Left ventricle myocardium inferior (tissue), 1 donor: Measurements from ENCODE around the gene EHBP1. TPM values are rescaled to one million over a fixed set of nuclear protein-coding genes. Genes with fewer than 3 reads are reported as not detected.

Experiments
- DNase-seq: peaks from one replicate; pipeline ENCODE4 v3.0.0-alpha.2; 2020
- H3K27ac ChIP-seq: fragments of 200-600 bp; replicated peaks from 2 replicates; pipeline ENCODE4 v1.8.0; 2021
- H3K27me3 ChIP-seq: fragments of 200-600 bp; 2 replicates; pipeline ENCODE4 v1.8.0; 2021; ENCODE audit warnings: low read depth
- H3K36me3 ChIP-seq: fragments of 200-600 bp; 2 replicates; pipeline ENCODE4 v1.8.0; 2021
- H3K4me1 ChIP-seq: fragments of 200-600 bp; 2 replicates; pipeline ENCODE4 v1.8.0; 2021
- H3K4me3 ChIP-seq: fragments of 200-600 bp; 2 replicates; pipeline ENCODE4 v1.8.0; 2021; ENCODE audit warnings: mild to moderate bottlenecking, moderate library complexity
- H3K9me3 ChIP-seq: fragments of 200-600 bp; replicated peaks from 2 replicates; pipeline ENCODE4 v1.8.0; 2021
- intact Hi-C: fragments of 100-400 bp; cut with micrococcal nuclease; formaldehyde crosslinking; loops from one replicate; pipeline ENCODE4 v1.11.0; 2022
- total RNA-seq: library from RNA; stranded (reverse); fragmentation: NEBNext Ultra II Directional; extraction: Animal tissue kit (Norgen Biotek cat#: 25700); gene quantifications from one replicate; pipeline ENCODE4 v1.2.1, GENCODE V29; 2021
- TF ChIP-seq, protein P1 (sequence below): fragments of 200-600 bp; IDR thresholded peaks from 2 replicates; pipeline ENCODE4 v1.8.0; 2021; ENCODE audit warnings: antibody characterized with exemption, mild to moderate bottlenecking, borderline replicate concordance
- donor health status: DM: no; HTN: yes; CAD: no; lungs with severe emphysema.

The EHBP1 gene
- total RNA-seq, 1 donor from 2014 or later, result 20.4 TPM

DNA sequence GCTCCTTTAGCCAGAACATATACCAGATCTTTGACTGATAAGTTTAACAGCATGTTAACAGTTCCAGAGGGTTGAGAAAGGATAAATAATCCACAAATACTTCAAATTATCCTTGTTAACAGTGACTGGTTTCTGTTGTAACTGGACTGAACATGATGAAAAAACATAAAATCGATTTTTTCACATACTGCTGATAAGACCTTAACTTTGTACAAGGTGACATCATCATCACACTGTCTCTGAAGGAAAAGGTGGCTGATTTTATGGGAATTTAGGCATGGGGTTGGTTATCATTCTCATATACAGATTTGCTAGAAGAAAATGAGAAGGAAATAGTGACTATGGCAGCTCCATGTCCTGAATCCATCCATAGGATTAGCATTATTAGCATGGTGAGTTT is 381.2 kb downstream of the EHBP1 start:
- H3K36me3 ChIP-seq, result no peaks in the 10 kb centered on the region
- DNase-seq, result no peak
- TF ChIP-seq, protein P1, sequence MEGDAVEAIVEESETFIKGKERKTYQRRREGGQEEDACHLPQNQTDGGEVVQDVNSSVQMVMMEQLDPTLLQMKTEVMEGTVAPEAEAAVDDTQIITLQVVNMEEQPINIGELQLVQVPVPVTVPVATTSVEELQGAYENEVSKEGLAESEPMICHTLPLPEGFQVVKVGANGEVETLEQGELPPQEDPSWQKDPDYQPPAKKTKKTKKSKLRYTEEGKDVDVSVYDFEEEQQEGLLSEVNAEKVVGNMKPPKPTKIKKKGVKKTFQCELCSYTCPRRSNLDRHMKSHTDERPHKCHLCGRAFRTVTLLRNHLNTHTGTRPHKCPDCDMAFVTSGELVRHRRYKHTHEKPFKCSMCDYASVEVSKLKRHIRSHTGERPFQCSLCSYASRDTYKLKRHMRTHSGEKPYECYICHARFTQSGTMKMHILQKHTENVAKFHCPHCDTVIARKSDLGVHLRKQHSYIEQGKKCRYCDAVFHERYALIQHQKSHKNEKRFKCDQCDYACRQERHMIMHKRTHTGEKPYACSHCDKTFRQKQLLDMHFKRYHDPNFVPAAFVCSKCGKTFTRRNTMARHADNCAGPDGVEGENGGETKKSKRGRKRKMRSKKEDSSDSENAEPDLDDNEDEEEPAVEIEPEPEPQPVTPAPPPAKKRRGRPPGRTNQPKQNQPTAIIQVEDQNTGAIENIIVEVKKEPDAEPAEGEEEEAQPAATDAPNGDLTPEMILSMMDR, result no peak
- H3K4me3 ChIP-seq, result no peak overlapping the region
- intact Hi-C loops, result no loop called here
- peaks cover under 1% of the 10 kb centered on the region for H3K27me3 ChIP-seq
- H3K4me1 ChIP-seq, result no peaks in the 10 kb centered on the region
- no peaks in the 10 kb centered on the region for H3K9me3 ChIP-seq
- H3K27ac ChIP-seq, result no peak overlapping the region

DNA sequence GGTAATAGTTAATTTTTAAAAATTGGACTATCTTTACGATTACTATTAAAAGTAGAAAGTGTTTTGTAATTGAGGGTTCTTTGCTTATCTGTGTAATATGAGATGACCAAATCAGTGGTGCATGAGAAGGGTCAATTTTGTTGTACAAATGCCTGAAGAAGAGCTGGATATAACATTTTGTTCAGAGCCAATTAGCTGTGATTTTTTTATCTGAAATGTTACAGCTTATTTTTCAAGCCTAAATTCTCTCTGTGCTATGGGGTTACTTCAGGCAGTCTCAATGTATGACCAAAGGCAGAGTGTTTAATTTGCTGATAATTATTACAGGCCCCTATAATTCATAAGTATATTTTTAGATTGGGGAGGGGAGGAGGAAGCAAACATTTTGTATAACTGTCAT is 386.9 kb downstream of the EHBP1 start:
- no peak for DNase-seq
- Histone ChIP-seq H3K9me3 (peaks cover 4% of the 10 kb centered on the region), H3K4me3 (no peak overlapping the region), H3K27me3 (peaks cover 9% of the 10 kb centered on the region), H3K4me1 (no peaks in the 10 kb centered on the region), H3K27ac (no peak overlapping the region), H3K36me3 (no peaks in the 10 kb centered on the region)
- intact Hi-C loops, result no loop called here
- TF ChIP-seq, protein P1, result no peak

DNA sequence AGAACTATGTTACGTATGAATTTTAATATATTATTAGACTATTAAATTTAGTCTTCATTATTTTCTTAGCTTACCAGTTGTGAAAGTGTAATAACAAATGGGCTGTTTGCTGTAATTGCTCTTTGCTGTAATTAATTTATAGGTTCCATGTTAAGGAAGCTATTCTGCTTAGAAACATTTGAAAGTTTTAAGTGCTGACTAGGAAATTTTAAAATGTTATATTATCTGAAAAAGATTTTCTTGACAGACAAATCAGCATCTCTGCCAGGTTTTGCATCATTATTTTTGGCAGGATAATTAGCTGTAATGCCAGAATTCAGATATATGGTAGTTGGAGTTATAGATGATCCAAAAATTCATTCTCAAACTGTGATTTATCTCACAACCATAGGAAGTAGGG is 387.3 kb downstream of the EHBP1 start:
- no peak overlapping the region for H3K4me3 ChIP-seq
- no peak for DNase-seq
- H3K27ac ChIP-seq, result no peak overlapping the region
- intact Hi-C loops, result no loop called here
- no peaks in the 10 kb centered on the region for H3K36me3 ChIP-seq
- peaks cover 9% of the 10 kb centered on the region for H3K27me3 ChIP-seq
- H3K4me1 ChIP-seq, result no peaks in the 10 kb centered on the region
- peaks cover 4% of the 10 kb centered on the region for H3K9me3 ChIP-seq
- TF ChIP-seq, protein P1, result no peak

DNA sequence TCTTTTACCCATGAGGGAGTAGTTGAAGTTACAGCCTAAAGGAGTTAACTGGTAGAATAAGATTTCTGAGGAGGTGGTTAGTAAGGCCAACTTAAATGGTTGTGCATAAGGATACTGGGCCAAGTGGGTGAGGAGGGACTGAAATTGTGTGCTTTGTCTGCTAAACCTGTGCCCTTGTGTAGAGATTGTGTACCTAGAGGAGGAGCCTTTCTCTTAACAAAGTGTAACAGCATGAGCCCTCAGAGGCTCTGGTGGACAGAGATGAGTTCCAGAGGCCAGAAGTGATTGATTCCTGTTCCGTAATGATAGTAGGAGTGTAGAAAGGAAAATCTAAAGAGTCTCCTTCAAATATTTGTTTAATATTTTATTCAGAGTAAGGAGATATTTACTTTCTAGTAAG is 388.0 kb downstream of the EHBP1 start:
- Histone ChIP-seq H3K9me3 (peaks cover 4% of the 10 kb centered on the region), H3K27ac (no peak overlapping the region), H3K27me3 (peaks cover 9% of the 10 kb centered on the region), H3K4me1 (no peaks in the 10 kb centered on the region), H3K36me3 (no peaks in the 10 kb centered on the region), H3K4me3 (no peak overlapping the region)
- intact Hi-C loops, result no loop called here
- TF ChIP-seq, protein P1, result no peak
- no peak for DNase-seq

Other genes starting within 250 kb of the EHBP1 start
- gene TMEM17, start 199.5 kb upstream of the EHBP1 start, total RNA-seq, result 2.2 TPM